IMR-90 (cell line): ENCODE data around the gene TNFAIP8.

ENCODE experiments used
- BHLHE40 ChIP-seq: fragments of 150-350 bp; IDR thresholded peaks from 2 replicates; pipeline ENCODE4 v1.6.1; 2016; ENCODE audit warnings: mild to moderate bottlenecking, low read depth, low read length
- CEBPB ChIP-seq: IDR thresholded peaks from 2 replicates; pipeline ENCODE4 v1.6.1; 2012; ENCODE audit warnings: low read depth, low read length, improper control_type of control experiment
- CHD1 ChIP-seq: IDR thresholded peaks from 2 replicates; pipeline ENCODE4 v1.6.1; 2012; ENCODE audit warnings: low read depth, low read length, improper control_type of control experiment
- CTCF ChIP-seq: conservative IDR thresholded peaks from 2 replicates; pipeline ENCODE4 v1.5.1; 2012; ENCODE audit warnings: mild to moderate bottlenecking, low read depth, low read length, improper control_type of control experiment
- FOS ChIP-seq: fragments of 150-350 bp; IDR thresholded peaks from 2 replicates; pipeline ENCODE4 v1.6.1; 2016; ENCODE audit warnings: low read depth, low read length
- MAFK ChIP-seq: IDR thresholded peaks from 2 replicates; pipeline ENCODE4 v1.6.1; 2012; ENCODE audit warnings: low read depth, low read length, improper control_type of control experiment
- MAZ ChIP-seq: IDR thresholded peaks from 2 replicates; pipeline ENCODE4 v1.6.1; 2012; ENCODE audit warnings: low read depth, mild to moderate bottlenecking, low read length, improper control_type of control experiment, moderate library complexity, borderline replicate concordance
- MXI1 ChIP-seq: IDR thresholded peaks from 2 replicates; pipeline ENCODE4 v1.6.1; 2012; ENCODE audit warnings: low read depth, mild to moderate bottlenecking, low read length, moderate library complexity, borderline replicate concordance
- NFE2L2 ChIP-seq: fragments of 150-350 bp; IDR thresholded peaks from 2 replicates; pipeline ENCODE4 v1.6.1; 2016; ENCODE audit warnings: low read depth, mild to moderate bottlenecking, low read length
- POLR2A ChIP-seq: IDR thresholded peaks from 2 replicates; pipeline ENCODE4 v1.6.1; 2012; ENCODE audit warnings: mild to moderate bottlenecking, low read depth, low read length
- RAD21 ChIP-seq: IDR thresholded peaks from 2 replicates; pipeline ENCODE4 v1.6.1; 2012; ENCODE audit warnings: low read length, improper control_type of control experiment
- RCOR1 ChIP-seq: IDR thresholded peaks from 2 replicates; pipeline ENCODE4 v1.6.1; 2012; ENCODE audit warnings: mild to moderate bottlenecking, low read length, improper control_type of control experiment; ENCODE audit not compliant: insufficient replicate concordance
- SMC3 ChIP-seq: fragments of 150-350 bp; IDR thresholded peaks from 2 replicates; pipeline ENCODE4 v1.6.1; 2016; ENCODE audit warnings: low read depth, mild to moderate bottlenecking, antibody characterized with exemption, low read length, moderate library complexity
- USF2 ChIP-seq: fragments of 150-350 bp; IDR thresholded peaks from 2 replicates; pipeline ENCODE4 v1.6.1; 2017; ENCODE audit warnings: mild to moderate bottlenecking, antibody characterized with exemption, low read length, low read depth

GRCh38 chr5:119339344-119339743 lies 16.5 kb upstream of the TNFAIP8 start:
- TF ChIP-seq POLR2A (no peak), CTCF (no peak), CEBPB (no peak), MAZ (no peak), BHLHE40 (no peak), MXI1 (no peak), USF2 (no peak), FOS (no peak), RAD21 (no peak), MAFK (no peak), RCOR1 (no peak), SMC3 (no peak), CHD1 (no peak), NFE2L2 (no peak)
